Esophagus squamous epithelium (tissue), 4 donors: ENCODE data around the gene GAL3ST2.

Source experiments
- CTCF ChIP-seq, 6 experiments: fragments of 450-650 bp in 4 of 6; fragments of 200-600 bp in 2 of 6; sonication (generic) in 2 of 6; IDR thresholded peaks; one replicate each; pipeline ENCODE4 v1.5.1; 2016 to 2019; ENCODE audit warnings: antibody characterized with exemption in 6 of 6, mild to moderate bottlenecking in 4 of 6, moderate library complexity in 4 of 6
- POLR2A ChIP-seq, 4 donors: fragments of 450-650 bp; IDR thresholded peaks; one replicate each; pipeline ENCODE4 v1.6.1; 2017; ENCODE audit warnings: antibody characterized with exemption in 4 of 4, mild to moderate bottlenecking in 4 of 4, moderate library complexity in 3 of 4

- no peak for TF ChIP-seq CTCF (IDR thresholded peaks at IDR 0.05)
- TF ChIP-seq POLR2A (IDR thresholded peaks at IDR 0.05): no peak
These were observed 43.0 kb upstream of the GAL3ST2 start for GRCh38 chr2:241733391-241734207.
